ENCODE measurements around the gene ZNF79.
A peak's percentile ranks its signal among the peaks of the same experiment; 100 is the strongest.

Gene ZNF79
- total RNA-seq: 9.7 to 30.8 reads per million in 2 donors

- peak; percentile 87 for DNase-seq
Measured at GRCh38 chr9:127423934-127424675, at the start of gene ZNF79. TSS of gene ZNF79 (plus strand) at chr9:127424382. CDS start at chr9:127424788, 406 bp downstream.

DNA sequence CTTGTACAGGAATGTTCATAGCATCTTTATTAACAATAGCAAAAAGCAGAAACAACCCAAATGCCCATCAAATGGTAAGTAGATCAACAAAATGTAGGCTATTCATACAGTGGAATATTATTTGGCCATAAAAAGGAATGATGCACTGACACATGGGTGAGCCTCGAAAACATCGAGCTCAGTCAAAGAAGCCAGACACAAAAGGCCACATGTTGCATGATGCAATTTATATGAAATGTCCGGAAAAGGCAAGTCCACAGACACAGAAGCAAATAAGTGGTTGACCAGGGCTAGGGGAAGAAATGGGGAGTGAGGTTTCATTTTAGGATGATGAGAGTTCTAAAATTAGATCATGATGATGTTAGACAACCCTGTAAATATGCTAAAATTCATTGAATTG is 43.7 kb upstream of the ZNF79 start:
- DNase-seq: no peak

- DNase-seq: no peak
Measured at GRCh38 chr9:127382541-127382940, 41.6 kb upstream of the ZNF79 start.

DNA sequence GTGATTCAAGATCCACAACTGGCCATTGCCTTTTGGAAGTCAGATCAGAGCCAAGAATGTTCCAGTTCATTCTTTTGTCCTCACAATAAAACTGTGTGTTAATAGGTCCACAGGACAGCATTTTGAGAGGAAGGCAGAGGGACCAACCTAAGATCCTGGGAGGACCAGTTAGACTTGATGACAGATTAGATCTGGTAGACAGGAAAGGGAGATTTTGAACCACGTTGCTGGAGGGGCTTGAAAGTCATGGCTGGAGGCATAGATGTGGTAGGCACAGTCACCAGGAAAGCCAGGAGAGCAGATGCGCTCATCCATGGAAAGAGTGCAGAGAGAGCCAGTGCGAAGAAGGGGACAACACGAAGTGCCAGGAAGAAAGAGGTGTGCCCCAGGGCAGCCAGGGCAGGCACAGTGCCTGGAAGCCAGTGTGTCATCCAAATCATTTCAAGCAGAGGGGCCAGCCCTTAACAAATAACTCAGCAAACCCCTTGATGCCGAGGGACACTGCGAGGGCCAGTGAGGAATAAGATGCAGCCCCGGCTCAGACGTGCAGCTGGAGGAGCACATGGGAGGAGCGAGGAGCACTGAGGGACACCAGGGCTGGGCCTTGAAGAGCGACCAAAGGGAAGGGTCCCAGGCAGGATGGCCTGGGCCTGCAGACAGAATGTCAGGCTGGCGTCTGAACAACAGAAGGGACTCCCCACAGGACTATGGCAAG is 40.0 kb upstream of the ZNF79 start:
- DNase-seq: no peak

DNA sequence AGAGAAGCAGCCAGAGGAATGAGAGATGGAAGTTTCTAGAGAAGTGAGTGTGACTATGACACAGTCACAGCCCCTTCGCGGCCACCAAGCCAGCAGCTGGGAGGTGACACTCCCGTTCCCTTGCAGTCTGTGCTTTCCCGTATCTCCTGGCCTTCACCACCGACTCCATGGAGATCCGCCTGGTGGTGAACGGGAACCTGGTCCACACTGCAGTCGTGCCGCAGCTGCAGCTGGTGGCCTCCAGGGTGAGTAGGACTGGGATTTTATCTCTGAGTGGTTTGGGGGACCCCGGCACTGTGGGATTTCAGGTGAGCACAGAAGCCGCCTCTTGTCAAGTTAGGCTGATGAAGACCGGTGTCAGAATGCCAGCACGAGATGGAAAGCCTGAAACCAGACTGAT is 39.3 kb upstream of the ZNF79 start:
- DNase-seq: no peak

- no peak for DNase-seq
Measured at GRCh38 chr9:127386249-127386648, 37.9 kb upstream of the ZNF79 start.

DNA sequence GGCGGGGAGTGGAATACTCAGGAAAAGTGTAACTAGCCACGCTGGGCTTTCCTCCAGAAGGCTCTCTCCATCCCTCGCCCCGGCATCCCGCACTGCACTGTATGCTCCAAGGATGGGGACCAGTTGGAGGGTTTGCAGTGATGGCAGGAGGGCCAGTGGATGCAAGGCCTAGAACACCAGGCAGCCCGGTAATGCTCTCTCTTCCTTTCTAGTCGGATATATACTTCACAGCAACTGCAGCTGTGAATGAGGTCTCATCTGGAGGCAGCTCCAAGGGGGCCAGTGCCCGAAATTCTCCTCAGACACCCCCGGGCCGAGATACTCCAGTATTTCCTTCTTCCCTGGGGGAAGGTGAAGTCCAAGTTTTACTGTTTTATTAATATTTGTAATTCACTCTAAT is 37.2 kb upstream of the ZNF79 start:
- no peak for DNase-seq

DNA sequence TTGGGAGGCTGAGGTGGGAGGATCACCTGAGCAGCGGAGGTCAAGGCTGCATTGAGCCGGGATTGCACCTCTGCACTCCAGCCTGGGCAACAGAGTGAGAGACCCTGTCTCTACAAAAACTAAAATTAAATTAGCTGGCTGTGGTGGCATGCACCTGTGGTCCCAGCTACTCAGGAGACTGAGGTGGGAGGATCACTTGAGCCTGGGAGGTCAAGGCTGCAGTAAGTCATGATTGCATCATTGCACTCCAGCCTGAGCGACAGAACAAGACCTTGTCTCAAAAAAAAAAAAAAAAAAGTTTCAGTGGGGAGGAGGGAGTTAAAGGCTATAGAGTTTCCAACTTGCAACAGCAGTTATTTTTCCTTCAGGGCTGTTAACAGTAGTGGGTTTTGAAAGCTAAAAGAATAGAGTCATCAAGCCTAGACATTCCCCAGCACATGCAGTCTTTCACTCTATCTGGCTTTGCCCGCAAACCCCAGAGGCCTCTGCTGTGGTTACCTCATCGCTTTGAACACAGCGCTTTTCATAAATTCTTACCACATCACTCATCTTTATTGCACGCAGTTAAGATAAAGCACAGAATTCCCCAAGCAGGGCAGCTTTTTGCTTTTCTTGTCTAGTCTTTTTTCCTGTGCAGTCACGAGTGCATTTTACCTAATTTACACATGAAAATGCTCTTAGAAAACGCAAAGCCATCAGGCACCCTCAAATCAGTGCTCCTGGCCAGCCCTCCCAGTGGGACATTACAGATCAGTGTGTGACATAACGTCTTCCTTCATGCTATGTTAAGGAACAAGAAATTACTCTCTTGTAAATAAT is 35.9 kb upstream of the ZNF79 start:
- peak; percentile 84 for DNase-seq

DNA sequence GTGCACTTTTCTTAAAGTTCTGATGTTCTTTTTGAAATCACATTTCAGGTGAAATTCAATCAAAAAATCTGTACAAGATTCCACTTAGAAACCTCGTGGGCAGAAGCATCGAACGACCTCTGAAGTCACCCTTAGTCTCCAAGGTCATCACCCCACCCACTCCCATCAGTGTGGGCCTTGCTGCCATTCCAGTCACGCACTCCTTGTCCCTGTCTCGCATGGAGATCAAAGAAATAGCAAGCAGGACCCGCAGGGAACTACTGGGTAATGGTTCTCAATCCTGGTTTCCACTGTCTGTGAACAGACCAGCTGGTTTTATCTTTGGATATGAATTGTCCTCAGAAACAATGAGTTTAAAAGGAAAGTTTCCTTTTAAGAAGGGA is 35.3 kb upstream of the ZNF79 start:
- DNase-seq: no peak

DNA sequence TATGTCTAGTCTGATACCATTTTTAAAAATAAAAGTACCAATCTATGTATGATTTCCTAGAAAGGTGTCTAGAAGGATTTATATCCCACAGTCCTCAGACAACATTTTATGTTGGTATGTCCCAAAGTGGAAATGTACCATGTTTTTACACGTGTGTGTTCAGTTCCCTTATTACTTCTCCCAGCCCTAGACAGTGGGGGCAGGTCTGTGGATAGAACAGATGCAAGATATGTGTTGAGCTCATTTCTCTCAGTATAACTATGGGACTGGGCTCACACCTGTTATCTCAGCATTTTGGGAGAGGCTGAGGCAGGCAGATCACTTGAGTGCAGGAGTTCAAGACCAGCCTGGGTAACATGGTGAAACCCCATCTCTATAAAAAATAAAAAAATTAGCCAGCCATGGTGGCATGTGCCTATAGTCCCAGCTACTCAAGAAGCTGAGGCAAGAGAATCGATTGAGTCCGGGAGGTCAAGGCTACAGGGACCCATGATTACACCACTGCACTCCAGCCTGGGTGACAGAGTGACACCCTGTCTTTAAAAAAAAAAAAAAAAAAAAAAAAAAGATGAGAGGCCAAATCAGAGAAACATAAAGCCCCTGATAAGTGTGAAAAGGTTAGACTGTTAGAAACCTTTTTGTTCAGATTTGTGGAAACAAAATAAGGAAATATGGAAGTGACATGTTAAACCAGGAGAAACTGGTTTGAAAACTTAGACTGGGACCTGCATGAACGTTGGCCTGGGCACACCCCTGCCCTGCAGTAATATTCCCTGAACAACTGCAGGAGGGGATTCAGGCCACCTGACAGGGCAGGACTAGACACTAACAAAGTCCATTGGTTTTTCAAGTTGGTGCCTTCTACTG is 34.6 kb upstream of the ZNF79 start:
- DNase-seq: no peak

DNA sequence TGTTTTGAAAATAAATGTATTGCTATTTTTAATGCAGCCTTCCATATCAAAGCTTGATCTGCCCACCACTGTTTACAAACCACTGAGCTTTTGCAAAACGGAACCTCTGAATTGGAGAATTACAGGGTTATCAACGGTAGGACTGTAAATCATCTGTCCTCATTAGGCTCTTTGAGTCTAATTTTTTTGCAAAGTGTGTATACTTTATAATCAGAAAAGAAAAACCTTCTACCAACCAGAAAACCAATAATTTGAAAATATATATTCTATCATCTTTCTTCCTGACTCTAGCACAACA is 34.0 kb upstream of the ZNF79 start:
- DNase-seq: no peak

- DNase-seq: no peak
Measured at GRCh38 chr9:127390563-127390962, 33.6 kb upstream of the ZNF79 start.

DNA sequence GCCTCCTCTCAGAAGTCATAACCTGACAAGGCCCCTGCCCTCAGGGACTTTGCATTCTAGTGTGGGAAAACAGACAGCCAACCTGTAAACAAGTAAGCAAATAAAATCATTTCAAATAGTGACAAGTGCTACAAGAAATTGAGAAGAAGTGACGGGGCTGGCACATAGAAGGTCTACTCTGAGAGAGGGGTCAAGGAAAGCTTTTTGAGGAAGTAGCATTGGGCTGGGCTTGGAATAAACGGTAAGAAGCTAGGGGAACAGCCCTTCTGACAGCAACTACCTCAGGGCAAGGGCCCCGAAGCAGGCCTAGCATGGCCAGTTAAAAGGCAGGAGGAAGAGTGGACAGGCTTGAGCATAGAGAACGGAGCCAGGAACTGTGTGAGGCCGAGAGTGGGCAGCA is 32.0 kb upstream of the ZNF79 start:
- DNase-seq: no peak

DNA sequence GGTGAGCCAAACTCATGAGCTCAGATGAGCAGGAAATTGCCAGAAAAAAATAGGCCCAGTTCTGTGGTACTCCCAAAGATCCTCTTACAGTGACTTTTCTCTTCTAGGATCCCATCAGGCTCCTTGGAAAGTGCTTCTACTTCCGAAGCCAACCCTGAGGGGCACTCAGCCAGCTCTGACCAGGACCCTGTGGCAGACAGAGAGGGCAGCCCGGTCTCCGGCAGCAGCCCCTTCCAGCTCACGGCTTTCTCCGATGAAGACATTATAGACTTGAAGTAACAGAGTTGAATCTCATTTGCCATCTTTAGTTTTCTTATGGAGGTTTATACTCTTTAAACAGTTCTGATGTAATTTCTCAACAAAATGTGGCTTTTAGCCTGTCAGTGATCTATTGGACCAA is 31.2 kb upstream of the ZNF79 start:
- DNase-seq: no peak

DNA sequence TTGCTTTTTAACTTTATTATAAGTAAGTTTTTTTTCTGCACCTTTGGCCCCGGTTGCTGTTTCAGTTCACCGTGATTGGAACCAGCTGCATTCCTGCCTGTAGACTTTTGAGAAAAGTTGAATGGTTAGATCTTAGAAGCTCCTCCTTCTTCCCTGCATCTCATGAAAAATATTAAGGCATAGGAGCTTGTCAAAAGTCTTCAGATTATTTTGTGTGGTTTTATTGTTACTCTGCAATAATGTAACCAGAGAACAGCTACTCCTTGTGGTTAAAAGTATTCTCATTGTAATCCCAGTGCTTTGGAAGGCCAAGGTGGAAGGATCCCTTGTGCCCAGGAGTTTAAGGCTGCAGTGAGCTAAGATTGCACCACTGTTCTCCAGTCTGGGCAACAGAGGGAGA is 30.5 kb upstream of the ZNF79 start:
- no peak for DNase-seq

DNA sequence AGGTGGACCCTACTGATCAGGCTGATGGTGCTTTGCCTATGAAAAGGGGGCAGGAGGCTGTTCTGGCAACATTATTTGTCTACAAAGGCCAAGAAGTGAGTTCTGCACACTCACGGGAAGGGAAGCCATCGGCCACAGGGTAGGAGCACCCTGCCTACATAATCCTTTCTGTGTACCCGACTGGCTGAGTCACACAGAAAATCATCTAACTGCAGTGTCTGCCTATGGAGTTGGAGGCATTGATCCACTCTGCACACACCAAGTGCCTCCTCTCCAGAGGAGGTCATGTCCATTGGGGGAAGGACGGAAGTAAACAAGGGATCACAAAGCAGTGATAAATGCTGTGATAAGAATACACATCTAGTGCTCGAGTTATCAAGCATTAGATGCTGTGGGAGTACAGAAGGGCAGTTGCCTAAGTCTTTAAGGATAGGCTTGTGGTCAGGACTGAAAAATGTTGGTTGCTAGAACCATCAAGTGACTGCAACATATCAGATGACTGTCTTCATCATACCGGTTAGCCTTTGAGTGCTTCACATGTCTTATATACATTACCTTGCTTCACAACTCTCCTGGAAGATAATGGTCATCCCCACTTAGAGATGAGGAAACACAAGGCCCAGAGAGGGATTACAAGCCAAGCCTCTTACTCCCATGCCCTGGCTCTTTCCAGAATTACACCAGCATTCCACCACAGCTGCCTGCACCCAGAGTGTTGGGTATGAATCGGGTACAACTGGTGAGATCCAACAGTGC is 28.5 kb upstream of the ZNF79 start:
- DNase-seq: no peak

- DNase-seq: no peak
Measured at GRCh38 chr9:127396253-127396807, 27.9 kb upstream of the ZNF79 start.

DNA sequence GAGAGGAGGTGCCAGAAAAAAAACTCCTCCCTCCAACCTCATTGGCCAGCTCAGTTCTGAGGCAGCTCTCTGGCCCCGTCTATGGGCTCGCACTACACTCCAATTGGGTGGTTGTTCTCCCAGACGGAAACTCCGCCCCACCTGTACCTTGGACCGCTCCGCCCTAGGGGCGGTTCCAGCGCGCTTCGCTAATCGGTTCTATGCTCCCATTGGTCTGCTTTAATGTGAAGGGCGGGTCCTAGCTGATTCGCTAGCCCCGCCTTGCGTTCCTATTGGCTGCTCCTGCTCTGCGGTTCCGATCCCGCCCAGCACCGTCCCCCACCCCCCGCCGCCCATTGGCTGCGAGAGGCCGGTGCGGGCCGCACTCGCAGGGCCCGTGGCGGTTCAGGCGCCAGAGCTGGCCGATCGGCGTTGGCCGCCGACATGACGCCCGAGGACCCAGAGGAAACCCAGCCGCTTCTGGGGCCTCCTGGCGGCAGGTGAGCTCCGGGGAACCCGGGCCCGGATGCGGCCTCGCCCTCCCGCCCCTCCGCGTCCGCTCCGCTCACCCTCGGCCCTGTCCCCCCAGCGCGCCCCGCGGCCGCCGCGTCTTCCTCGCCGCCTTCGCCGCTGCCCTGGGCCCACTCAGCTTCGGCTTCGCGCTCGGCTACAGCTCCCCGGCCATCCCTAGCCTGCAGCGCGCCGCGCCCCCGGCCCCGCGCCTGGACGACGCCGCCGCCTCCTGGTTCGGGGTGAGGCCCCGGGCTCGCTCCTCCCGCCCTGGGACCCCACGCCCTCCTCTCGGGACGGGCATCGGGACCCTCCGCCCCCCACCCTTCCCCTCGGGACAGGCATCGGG is 27.2 kb upstream of the ZNF79 start, which contains the start of gene SLC2A8:
TSS of gene SLC2A8 (plus strand) at position 362 of the 838 bp plus-strand sequence. CDS start at position 424, 62 bp downstream.
- peak; percentile 83 for DNase-seq

DNA sequence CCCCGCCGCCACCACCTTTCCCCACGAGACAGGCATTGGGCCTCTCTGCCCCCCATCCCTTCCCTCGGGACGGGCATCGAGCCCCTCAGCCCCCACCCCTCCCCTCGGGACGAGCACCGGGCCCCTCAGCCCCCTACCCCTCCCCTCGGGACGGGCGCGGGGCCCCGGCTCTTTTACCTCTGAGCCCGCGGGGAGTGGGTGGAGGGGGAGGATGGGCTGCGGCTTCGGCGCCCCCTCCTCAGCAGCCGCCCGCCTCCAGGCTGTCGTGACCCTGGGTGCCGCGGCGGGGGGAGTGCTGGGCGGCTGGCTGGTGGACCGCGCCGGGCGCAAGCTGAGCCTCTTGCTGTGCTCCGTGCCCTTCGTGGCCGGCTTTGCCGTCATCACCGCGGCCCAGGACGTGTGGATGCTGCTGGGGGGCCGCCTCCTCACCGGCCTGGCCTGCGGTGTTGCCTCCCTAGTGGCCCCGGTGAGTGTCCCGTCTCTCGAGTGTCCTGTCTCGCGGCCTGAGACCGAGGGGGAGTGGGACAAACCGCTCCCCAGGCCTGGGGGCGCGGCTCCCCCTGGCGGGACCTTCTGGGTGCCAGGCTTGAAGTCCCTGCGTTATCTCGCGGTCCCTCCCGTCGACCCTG is 26.4 kb upstream of the ZNF79 start:
- peak; percentile 12 for DNase-seq

DNA sequence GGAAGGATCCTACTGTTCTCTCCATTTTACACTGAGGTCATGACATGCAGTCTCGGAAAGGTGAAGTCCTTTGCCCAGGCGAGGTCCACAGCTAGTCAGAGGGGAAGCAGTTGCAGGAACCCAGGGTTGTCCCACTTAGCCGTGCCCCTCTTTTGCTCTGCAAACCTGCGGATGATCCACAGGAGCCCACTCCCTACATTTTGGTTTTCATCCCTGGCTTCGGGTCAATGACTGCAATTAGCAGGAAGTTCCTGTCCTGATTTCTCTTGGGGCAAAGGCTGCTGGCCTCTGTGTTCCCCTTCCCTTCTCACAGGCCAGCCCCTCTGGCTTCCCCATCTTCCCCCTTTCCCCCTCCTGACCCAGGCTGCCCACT is 25.9 kb upstream of the ZNF79 start:
- no peak for DNase-seq
